Brain microvascular endothelial cell (primary cell): ENCODE data around the gene UBQLN4.
"Not testable (repeated sequence)": the region's sequence is repeated elsewhere in the genome, so short reads cannot be mapped to it uniquely, and the experiment has no call there.

Experiments used
- DNase-seq: peaks from one replicate; pipeline ENCODE4 v3.0.0-alpha.2; 2020
- H3K27ac ChIP-seq: fragments of 250-450 bp; sonication (Bioruptor Pico); 2 replicates; pipeline ENCODE4 v1.5.1; 2020; ENCODE audit warnings: mild to moderate bottlenecking, moderate library complexity
- H3K27me3 ChIP-seq: fragments of 250-450 bp; sonication (Bioruptor Pico); replicated peaks from 2 replicates; pipeline ENCODE4 v1.5.1; 2020; ENCODE audit warnings: mild to moderate bottlenecking
- H3K36me3 ChIP-seq: fragments of 250-450 bp; sonication (Bioruptor Pico); replicated peaks from 2 replicates; pipeline ENCODE4 v1.5.1; 2020; ENCODE audit warnings: mild to moderate bottlenecking
- H3K4me3 ChIP-seq: 2 replicates; pipeline ENCODE4 v1.5.1; 2011; ENCODE audit warnings: low read depth, mild to moderate bottlenecking, control low read depth, low read length, moderate library complexity
- in situ Hi-C: cut with HindIII; loops from 2 replicates; pipeline ENCODE4 v1.10.0; 2017; ENCODE audit warnings: low sequenced_read_pairs, low pct_ligation_motif_present
- TF ChIP-seq, protein P1 (sequence below): IDR thresholded peaks from 2 replicates; pipeline ENCODE4 v1.5.1; 2011; ENCODE audit warnings: low read depth, mild to moderate bottlenecking, moderate library complexity, low read length, control low read depth, inconsistent platforms; ENCODE audit errors: missing control alignments

Gene UBQLN4

DNA sequence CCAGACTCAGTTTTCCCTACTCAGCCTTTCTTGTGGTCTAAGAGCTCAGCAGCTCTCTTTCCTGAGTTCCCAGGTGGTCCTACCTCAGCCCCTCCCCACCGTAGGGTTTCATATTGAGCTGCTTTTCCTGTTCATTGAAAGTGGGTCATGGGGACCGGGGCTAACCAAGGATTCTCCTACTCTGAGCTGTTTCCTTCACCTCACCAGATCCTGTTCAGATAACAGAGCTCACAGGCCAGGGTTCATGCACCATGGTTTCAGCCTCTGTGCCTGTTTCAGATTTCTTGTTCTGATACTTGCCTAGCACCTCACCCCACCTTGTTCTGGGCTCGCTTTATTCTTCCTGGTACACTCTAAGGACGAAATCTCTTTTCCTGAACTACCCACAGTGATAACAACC is 8.5 kb downstream of the UBQLN4 start:
- in situ Hi-C loops = no loop called here
- no peak overlapping the region for H3K27ac ChIP-seq
- H3K36me3 ChIP-seq = peaks cover 19% of the 10 kb centered on the region

GRCh38 chr1:156042828-156043227 is 10.8 kb downstream of the UBQLN4 start:
- no peak for DNase-seq
- Histone ChIP-seq H3K27ac (no peak overlapping the region), H3K4me3 (no peak overlapping the region), H3K36me3 (peaks cover 14% of the 10 kb centered on the region), H3K27me3 (no peaks in the 10 kb centered on the region)
- TF ChIP-seq, protein P1, sequence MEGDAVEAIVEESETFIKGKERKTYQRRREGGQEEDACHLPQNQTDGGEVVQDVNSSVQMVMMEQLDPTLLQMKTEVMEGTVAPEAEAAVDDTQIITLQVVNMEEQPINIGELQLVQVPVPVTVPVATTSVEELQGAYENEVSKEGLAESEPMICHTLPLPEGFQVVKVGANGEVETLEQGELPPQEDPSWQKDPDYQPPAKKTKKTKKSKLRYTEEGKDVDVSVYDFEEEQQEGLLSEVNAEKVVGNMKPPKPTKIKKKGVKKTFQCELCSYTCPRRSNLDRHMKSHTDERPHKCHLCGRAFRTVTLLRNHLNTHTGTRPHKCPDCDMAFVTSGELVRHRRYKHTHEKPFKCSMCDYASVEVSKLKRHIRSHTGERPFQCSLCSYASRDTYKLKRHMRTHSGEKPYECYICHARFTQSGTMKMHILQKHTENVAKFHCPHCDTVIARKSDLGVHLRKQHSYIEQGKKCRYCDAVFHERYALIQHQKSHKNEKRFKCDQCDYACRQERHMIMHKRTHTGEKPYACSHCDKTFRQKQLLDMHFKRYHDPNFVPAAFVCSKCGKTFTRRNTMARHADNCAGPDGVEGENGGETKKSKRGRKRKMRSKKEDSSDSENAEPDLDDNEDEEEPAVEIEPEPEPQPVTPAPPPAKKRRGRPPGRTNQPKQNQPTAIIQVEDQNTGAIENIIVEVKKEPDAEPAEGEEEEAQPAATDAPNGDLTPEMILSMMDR = no peak
- in situ Hi-C loops = no loop called here

More for the DNA sequence above, 8.5 kb downstream of the UBQLN4 start:
- TF ChIP-seq, protein P1 = no peak
- no peak for DNase-seq
- no peaks in the 10 kb centered on the region for H3K27me3 ChIP-seq
- no peak overlapping the region for H3K4me3 ChIP-seq

DNA sequence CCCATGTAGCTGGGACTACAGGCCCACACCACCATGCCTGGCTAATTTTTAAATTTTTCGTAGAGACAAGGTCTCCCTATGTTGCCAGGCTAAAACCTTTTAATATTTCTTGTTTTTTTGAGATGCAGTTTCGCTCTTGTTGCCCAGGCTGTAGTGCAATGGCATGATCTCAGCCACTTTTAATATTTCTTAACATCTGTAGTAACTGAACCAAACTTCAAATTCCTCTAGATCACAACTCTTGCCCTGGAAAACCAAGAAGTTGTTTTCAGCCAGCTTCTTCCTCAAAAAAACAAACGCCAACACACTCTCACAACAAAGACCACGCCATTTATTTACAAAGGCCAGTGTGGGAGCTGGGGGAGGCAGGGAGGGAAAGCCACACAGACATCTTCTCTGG is 18.6 kb downstream of the UBQLN4 start:
- H3K36me3 ChIP-seq = peaks cover 19% of the 10 kb centered on the region
- H3K27ac ChIP-seq, H3K27me3 ChIP-seq, in situ Hi-C loops, DNase-seq, H3K4me3 ChIP-seq: not testable (repeated sequence)

GRCh38 chr1:156033011-156033410 is 20.6 kb downstream of the UBQLN4 start:
- Histone ChIP-seq H3K27me3 (no peaks in the 10 kb centered on the region), H3K27ac (no peak overlapping the region), H3K36me3 (peaks cover 12% of the 10 kb centered on the region), H3K4me3 (no peak overlapping the region)
- TF ChIP-seq, protein P1 = no peak
- peak; percentile 66 for DNase-seq
- in situ Hi-C loops = no loop called here

DNA sequence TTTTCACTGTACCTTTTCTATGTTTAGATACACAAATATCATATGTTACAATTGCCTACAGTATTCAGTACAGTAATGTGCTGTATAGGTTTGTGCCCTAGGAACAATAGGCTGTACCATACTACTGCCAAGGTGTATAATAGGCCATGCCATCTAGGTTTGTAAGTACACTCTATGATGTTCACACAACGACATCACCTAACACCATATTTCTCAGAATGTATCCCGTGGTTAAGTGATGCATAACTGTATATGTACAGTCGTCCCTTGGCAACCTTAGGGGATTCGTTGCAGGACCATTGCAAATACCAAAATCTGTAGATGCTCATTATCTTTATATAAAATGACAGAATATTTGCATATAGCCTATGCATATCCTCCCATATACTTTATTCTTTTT is 27.0 kb downstream of the UBQLN4 start:
- Histone ChIP-seq H3K36me3 (no peaks in the 10 kb centered on the region), H3K27me3 (no peaks in the 10 kb centered on the region), H3K4me3 (no peak overlapping the region), H3K27ac (no peak overlapping the region)
- no peak for DNase-seq
- TF ChIP-seq, protein P1 = no peak
- in situ Hi-C loops = no loop called here

- Histone ChIP-seq H3K36me3 (no peaks in the 10 kb centered on the region), H3K4me3 (no peak overlapping the region), H3K27me3 (no peaks in the 10 kb centered on the region), H3K27ac (no peak overlapping the region)
- TF ChIP-seq, protein P1 = peak; percentile 95
- peak; percentile 62 for DNase-seq
- in situ Hi-C loops = no loop called here
Measured at GRCh38 chr1:156025876-156026275, 27.7 kb downstream of the UBQLN4 start.
